HFFc6 (cell line): ENCODE data around the gene TMEM250. TPM values are rescaled to one million over a fixed set of nuclear protein-coding genes. Genes with fewer than 3 reads are reported as not detected.

Experiments
- DNase-seq: peaks from one replicate; pipeline ENCODE4 v3.0.0-alpha.2; 2018
- H3K27ac Mint-ChIP-seq: 2 replicates; pipeline ENCODE4 v1.8.0; 2020; ENCODE audit warnings: mild to moderate bottlenecking, mixed read lengths
- H3K27me3 Mint-ChIP-seq: 2 replicates; pipeline ENCODE4 v1.8.0; 2021; ENCODE audit warnings: mild to moderate bottlenecking, moderate library complexity, mixed read lengths; ENCODE audit not compliant: insufficient read depth
- H3K36me3 Mint-ChIP-seq: 2 replicates; pipeline ENCODE4 v1.8.0; 2021; ENCODE audit warnings: low read depth, mixed read lengths
- H3K4me1 Mint-ChIP-seq: 2 replicates; pipeline ENCODE4 v1.8.0; 2020; ENCODE audit warnings: low read depth, mixed read lengths
- H3K4me3 Mint-ChIP-seq: 2 replicates; pipeline ENCODE4 v1.8.0; 2020; ENCODE audit warnings: mild to moderate bottlenecking, moderate library complexity, mixed read lengths
- H3K9me3 Mint-ChIP-seq: 2 replicates; pipeline ENCODE4 v1.8.0; 2020; ENCODE audit warnings: mild to moderate bottlenecking, mixed read lengths
- CTCF ChIP-seq: fragments of 200-600 bp; sonication (generic); IDR thresholded peaks from 2 replicates; pipeline ENCODE4 v1.5.0; 2021; ENCODE audit warnings: antibody characterized with exemption, mild to moderate bottlenecking
- total RNA-seq, 6 experiments: library from RNA; stranded (reverse); fragmentation: NEBNext Ultra II Directional; extraction: Animal tissue kit (Norgen Biotek cat#: 25700); gene quantifications; 2 replicates in 1 of 6; 3 replicates in 5 of 6; pipeline ENCODE4 v1.2.3, GENCODE V29; 2021

The TMEM250 gene
- total RNA-seq, 6 experiments from 2014 or later = 31.6 to 45.4 (median 35.7) TPM

- peak; percentile 30 for DNase-seq
- H3K36me3 Mint-ChIP-seq = no peaks in the 10 kb centered on the region
- 0 out of 2 replicates have a peak within 1 kb of the TSS, but pooled peaks have one; percentile 52 for H3K27ac Mint-ChIP-seq
- H3K4me3 Mint-ChIP-seq = peak within 1 kb of the TSS; percentile 84
- TF ChIP-seq CTCF = no peak
- peaks cover 4% of the 10 kb centered on the region for H3K27me3 Mint-ChIP-seq
- H3K4me1 Mint-ChIP-seq = peaks cover 17% of the 10 kb centered on the region
- H3K9me3 Mint-ChIP-seq = no peaks in the 10 kb centered on the region
Observed at GRCh38 chr9:136095070-136096058, 23.3 kb downstream of the TMEM250 start, which contains the start of gene NACC2. TSS of gene NACC2 (minus strand) at chr9:136095289. CDS start at chr9:136050521, 44,768 bp downstream.

- Mint-ChIP-seq H3K27ac (peak overlapping the region; percentile 52; the same call in 1 of the 2 replicates), H3K4me3 (peak overlapping the region; percentile 84), H3K36me3 (no peaks in the 10 kb centered on the region), H3K4me1 (peaks cover 24% of the 10 kb centered on the region), H3K9me3 (no peaks in the 10 kb centered on the region), H3K27me3 (peaks cover 4% of the 10 kb centered on the region)
- peak; percentile 40 for DNase-seq
- TF ChIP-seq CTCF = no peak
Observed at GRCh38 chr9:136093995-136094881, 24.4 kb downstream of the TMEM250 start.

- Mint-ChIP-seq H3K4me3 (peak overlapping the region; percentile 84), H3K27ac (peak overlapping the region; percentile 52), H3K4me1 (peaks cover 24% of the 10 kb centered on the region), H3K27me3 (no peaks in the 10 kb centered on the region), H3K9me3 (no peaks in the 10 kb centered on the region), H3K36me3 (no peaks in the 10 kb centered on the region)
- no peak for DNase-seq
- no peak for TF ChIP-seq CTCF
Observed at GRCh38 chr9:136093346-136093986, 25.2 kb downstream of the TMEM250 start.

GRCh38 chr9:136092741-136093140, 25.9 kb downstream of the TMEM250 start:
- Mint-ChIP-seq H3K9me3 (no peaks in the 10 kb centered on the region), H3K27ac (no peak overlapping the region), H3K36me3 (no peaks in the 10 kb centered on the region), H3K27me3 (no peaks in the 10 kb centered on the region), H3K4me1 (peaks cover 24% of the 10 kb centered on the region), H3K4me3 (peak overlapping the region; percentile 84)
- no peak for TF ChIP-seq CTCF
- DNase-seq = no peak

- no peaks in the 10 kb centered on the region for H3K36me3 Mint-ChIP-seq
- DNase-seq = no peak
- H3K9me3 Mint-ChIP-seq = no peaks in the 10 kb centered on the region
- H3K4me1 Mint-ChIP-seq = peaks cover 24% of the 10 kb centered on the region
- H3K27me3 Mint-ChIP-seq = no peaks in the 10 kb centered on the region
- no peak overlapping the region for H3K27ac Mint-ChIP-seq
- no peak for TF ChIP-seq CTCF
- H3K4me3 Mint-ChIP-seq = no peak overlapping the region
Observed at GRCh38 chr9:136092353-136092650, 26.4 kb downstream of the TMEM250 start.
